GM18870 (cell line): Measurements from ENCODE around the gene PYGL.
"Not testable (repeated sequence)": the region's sequence is repeated elsewhere in the genome, so short reads cannot be mapped to it uniquely, and the experiment has no call there.

Experiments used
- ATAC-seq: cut with Tn5 transposase; IDR thresholded peaks from one replicate; pipeline ENCODE4 v1.9.1; 2021; ENCODE audit warnings: moderate library complexity; ENCODE audit not compliant: unreplicated experiment

Gene PYGL

GRCh38 chr14:50943943-50944646 is at the start of gene PYGL:
PYGL (minus strand) TSS chr14:50944483; CDS start chr14:50944403, 80 bp downstream.
- no peak for ATAC-seq

- ATAC-seq = no peak
These were observed 41.6 kb upstream of the PYGL start for GRCh38 chr14:50985859-50986331.

GRCh38 chr14:50985124-50985858 is 41.0 kb upstream of the PYGL start:
- ATAC-seq = no peak

- no peak for ATAC-seq
These were observed 39.9 kb upstream of the PYGL start for GRCh38 chr14:50984036-50984710.

GRCh38 chr14:50979941-50980850 is 35.9 kb upstream of the PYGL start:
- ATAC-seq = no peak

GRCh38 chr14:50978888-50979287 is 34.6 kb upstream of the PYGL start:
- ATAC-seq = peak; percentile 91

- ATAC-seq = no peak
These were observed 34.2 kb upstream of the PYGL start for GRCh38 chr14:50978529-50978871.

GRCh38 chr14:50977863-50978528 is 33.7 kb upstream of the PYGL start:
- no peak for ATAC-seq

GRCh38 chr14:50974118-50974517 is 29.8 kb upstream of the PYGL start:
- ATAC-seq = no peak

- ATAC-seq = no peak
These were observed 28.5 kb upstream of the PYGL start for GRCh38 chr14:50972734-50973133.

- no peak for ATAC-seq
These were observed 26.9 kb upstream of the PYGL start for GRCh38 chr14:50970886-50971781.

GRCh38 chr14:50967790-50968189 is 23.5 kb upstream of the PYGL start:
- no peak for ATAC-seq

GRCh38 chr14:50967103-50967502 is 22.8 kb upstream of the PYGL start:
- no peak for ATAC-seq

GRCh38 chr14:50964683-50965390 is 20.6 kb upstream of the PYGL start:
- ATAC-seq = no peak

- ATAC-seq = no peak
These were observed 19.6 kb upstream of the PYGL start for GRCh38 chr14:50963919-50964318.

- ATAC-seq = no peak
These were observed 17.4 kb upstream of the PYGL start for GRCh38 chr14:50961605-50962221.

- no peak for ATAC-seq
These were observed 13.0 kb upstream of the PYGL start for GRCh38 chr14:50957296-50957695.

GRCh38 chr14:50956421-50956820 is 12.1 kb upstream of the PYGL start:
- ATAC-seq = not testable (repeated sequence)
